A673 (cell line): ENCODE data around the gene PCBP3. TPM values are rescaled to one million over a fixed set of nuclear protein-coding genes. Genes with fewer than 3 reads are reported as not detected.

Experiments used
- BruUV-seq: library from RNA; stranded (reverse); fragments of 400-500 nt; replicated peaks from 2 replicates; lab custom pipeline; 2021; lab: Mats Ljungman, UMichigan
- CTCF ChIA-PET: fragments of 300-600 bp; sonication (Branson Sonifier 250); formaldehyde crosslinking; loops from one replicate; lab custom pipeline; 2022; ENCODE audit warnings: antibody characterized with exemption; lab: Charles Lee
- POLR2A ChIA-PET: fragments of 300-600 bp; sonication (Branson Sonifier 250); formaldehyde crosslinking; loops from one replicate; lab custom pipeline; 2022; ENCODE audit warnings: antibody characterized with exemption; ENCODE audit not compliant: low non-redundant PET; lab: Charles Lee
- DNase-seq: peaks from one replicate; pipeline ENCODE4 v3.0.0-alpha.2; 2015; ENCODE audit warnings: low spot score
- H3K27ac ChIP-seq: fragments of 200-600 bp; sonication (generic); 2 replicates; pipeline ENCODE4 v1.5.1; 2016; ENCODE audit warnings: mixed run types, low read depth, mild to moderate bottlenecking, mixed read lengths, antibody characterized with exemption, low read length; ENCODE audit not compliant: poor library complexity, severe bottlenecking
- H3K27me3 ChIP-seq: fragments of 200-600 bp; sonication (generic); replicated peaks from 2 replicates; pipeline ENCODE4 v1.6.1; 2017; ENCODE audit warnings: mixed run types, low read depth, mild to moderate bottlenecking, mixed read lengths, antibody characterized with exemption, low read length; ENCODE audit not compliant: insufficient read depth, poor library complexity
- H3K36me3 ChIP-seq: fragments of 200-600 bp; sonication (generic); 2 replicates; pipeline ENCODE4 v1.6.1; 2016; ENCODE audit warnings: mixed run types, mild to moderate bottlenecking, mixed read lengths, antibody characterized with exemption, low read length; ENCODE audit not compliant: insufficient read depth, poor library complexity, severe bottlenecking
- H3K4me1 ChIP-seq: fragments of 200-600 bp; sonication (generic); 2 replicates; pipeline ENCODE4 v1.6.1; 2017; ENCODE audit warnings: mixed run types, mild to moderate bottlenecking, mixed read lengths, antibody characterized with exemption, low read length; ENCODE audit not compliant: insufficient read depth, poor library complexity, severe bottlenecking
- H3K4me3 ChIP-seq: fragments of 200-600 bp; sonication (generic); 2 replicates; pipeline ENCODE4 v1.5.1; 2016; ENCODE audit warnings: low read depth, mixed run types, mild to moderate bottlenecking, mixed read lengths, low read length; ENCODE audit not compliant: poor library complexity, severe bottlenecking
- H3K9me3 ChIP-seq: fragments of 200-600 bp; sonication (generic); 2 replicates; pipeline ENCODE4 v1.6.1; 2016; ENCODE audit warnings: mixed run types, low read depth, mild to moderate bottlenecking, mixed read lengths, antibody characterized with exemption, low read length; ENCODE audit not compliant: poor library complexity, severe bottlenecking
- CTCF ChIP-seq: fragments of 300-800, 200-600 bp; sonication (generic); conservative IDR thresholded peaks from 2 replicates; pipeline ENCODE4 v1.5.1; 2017; ENCODE audit warnings: low read depth, mild to moderate bottlenecking, antibody characterized with exemption, low read length, moderate library complexity, mixed read lengths
- EZH2 ChIP-seq: fragments of 200-600 bp; sonication (generic); IDR thresholded peaks from 2 replicates; pipeline ENCODE4 v1.6.1; 2017; ENCODE audit warnings: borderline replicate concordance, low read depth, mild to moderate bottlenecking, mixed read lengths, antibody characterized with exemption, low read length; ENCODE audit not compliant: poor library complexity, severe bottlenecking
- intact Hi-C: fragments of 100-400 bp; cut with micrococcal nuclease; formaldehyde crosslinking; loops from one replicate; pipeline ENCODE4 v1.10.0; 2022; ENCODE audit not compliant: unreplicated experiment
- total RNA-seq: library from RNA; stranded (reverse); gene quantifications from 2 replicates; pipeline ENCODE4 v1.2.3, GENCODE V29; 2021

Gene PCBP3
- total RNA-seq, 1 experiment from 2014 or later: 25.6 TPM

- peaks cover 61% of the 10 kb centered on the region for H3K4me1 ChIP-seq
- H3K9me3 ChIP-seq: no peaks in the 10 kb centered on the region
- H3K36me3 ChIP-seq: no peaks in the 10 kb centered on the region
- intact Hi-C loops: no loop called here
- no peak overlapping the region for H3K27ac ChIP-seq
- BruUV-seq: no TSS peak
- H3K27me3 ChIP-seq: no peaks in the 10 kb centered on the region
- ChIA-PET POLR2A (no interaction called here), CTCF (no interaction called here)
- H3K4me3 ChIP-seq: no peak overlapping the region
- TF ChIP-seq EZH2: no peak
- TF ChIP-seq CTCF: no peak
- no peak for DNase-seq
Measured at GRCh38 chr21:45977396-45977795, 333.9 kb downstream of the PCBP3 start.

GRCh38 chr21:45979141-45979631, 335.7 kb downstream of the PCBP3 start:
- no peaks in the 10 kb centered on the region for H3K9me3 ChIP-seq
- CTCF ChIA-PET: no interaction called here
- POLR2A ChIA-PET: no interaction called here
- TF ChIP-seq EZH2 (no peak), CTCF (no peak)
- H3K4me1 ChIP-seq: peaks cover 43% of the 10 kb centered on the region
- no peak overlapping the region for H3K27ac ChIP-seq
- intact Hi-C loops: no loop called here
- H3K36me3 ChIP-seq: no peaks in the 10 kb centered on the region
- no TSS peak for BruUV-seq
- H3K4me3 ChIP-seq: no peak overlapping the region
- no peaks in the 10 kb centered on the region for H3K27me3 ChIP-seq
- no peak for DNase-seq

- no peaks in the 10 kb centered on the region for H3K9me3 ChIP-seq
- TF ChIP-seq CTCF (no peak), EZH2 (no peak)
- no TSS peak for BruUV-seq
- H3K4me3 ChIP-seq: no peak overlapping the region
- H3K4me1 ChIP-seq: peaks cover 38% of the 10 kb centered on the region
- H3K36me3 ChIP-seq: no peaks in the 10 kb centered on the region
- no peak overlapping the region for H3K27ac ChIP-seq
- POLR2A ChIA-PET: no interaction called here
- no peak for DNase-seq
- CTCF ChIA-PET: no interaction called here
- H3K27me3 ChIP-seq: no peaks in the 10 kb centered on the region
- intact Hi-C loops: no loop called here
Measured at GRCh38 chr21:45979651-45980050, 336.1 kb downstream of the PCBP3 start.
